Measurements from ENCODE around the gene PARP11.

The PARP11 gene

GRCh38 chr12:3821441-3821840 is 51.8 kb downstream of the PARP11 start:
- H3K4me3 ChIP-seq (ENCODE audit: low read depth, low read length), result no peak overlapping the region

GRCh38 chr12:3820122-3820521 is 53.1 kb downstream of the PARP11 start:
- TF ChIP-seq CTCF (IDR thresholded peaks at IDR 0.05; ENCODE audit: low read depth, low read length), result no peak
- H3K4me3 ChIP-seq (ENCODE audit: low read depth, low read length), result no peak overlapping the region

More at GRCh38 chr12:3821441-3821840, 51.8 kb downstream of the PARP11 start:
- no peak for TF ChIP-seq CTCF (IDR thresholded peaks at IDR 0.05; ENCODE audit: low read depth, low read length)

- TF ChIP-seq CTCF (IDR thresholded peaks at IDR 0.05; ENCODE audit: low read depth, low read length), result no peak
- no peak overlapping the region for H3K4me3 ChIP-seq (ENCODE audit: low read depth, low read length)
Measured at GRCh38 chr12:3816266-3816665, 56.9 kb downstream of the PARP11 start.

GRCh38 chr12:3815094-3815766 is 58.0 kb downstream of the PARP11 start:
- TF ChIP-seq CTCF (IDR thresholded peaks at IDR 0.05; ENCODE audit: low read depth, low read length), result no peak
- no peak overlapping the region for H3K4me3 ChIP-seq (ENCODE audit: low read depth, low read length)

GRCh38 chr12:3810540-3810939 is 62.7 kb downstream of the PARP11 start:
- TF ChIP-seq CTCF (IDR thresholded peaks at IDR 0.05; ENCODE audit: low read depth, low read length), result no peak
- H3K4me3 ChIP-seq (ENCODE audit: low read depth, low read length), result no peak overlapping the region

- no peak for TF ChIP-seq CTCF (IDR thresholded peaks at IDR 0.05; ENCODE audit: low read depth, low read length)
- H3K4me3 ChIP-seq (ENCODE audit: low read depth, low read length), result no peak overlapping the region
Measured at GRCh38 chr12:3810016-3810370, 63.2 kb downstream of the PARP11 start.

- no peak overlapping the region for H3K4me3 ChIP-seq (ENCODE audit: low read depth, low read length)
- no peak for TF ChIP-seq CTCF (IDR thresholded peaks at IDR 0.05; ENCODE audit: low read depth, low read length)
Measured at GRCh38 chr12:3809357-3810015, 63.7 kb downstream of the PARP11 start.

Data from WI38 (cell line).